ENCODE data around the gene KRTAP4-2.

KRTAP4-2 gene

GRCh38 chr17:41151525-41151924 is 26.5 kb downstream of the KRTAP4-2 start (continued):
- TF ChIP-seq BCL6B (tag by site-specific recombination; IDR thresholded peaks at IDR 0.05) (no peak), MEIS1 (CRISPR knock-in tag; IDR thresholded peaks at IDR 0.05; ENCODE audit: borderline replicate concordance) (no peak)

GRCh38 chr17:41150026-41150425 is 28.0 kb downstream of the KRTAP4-2 start:
- ChIA-PET POLR2A (no interaction called here), CTCF (interaction anchor here (0.9 kb wide), 1 partner anchor 499 kb away, joined by 3 read pairs; no protein-coding TSS in a partner anchor)
- no peaks in the 10 kb centered on the region for H3K36me3 ChIP-seq (ENCODE audit: control insufficient read depth in 2 of 2, insufficient read depth in 1 of 2, low read length in 2 of 2)
- no peaks in the 10 kb centered on the region for H3K9me3 ChIP-seq (ENCODE audit: control insufficient read depth, insufficient read depth, low read depth, low read length)
- H3K27ac ChIP-seq (ENCODE audit: extremely low read depth, low read depth, low read length), result no peak overlapping the region
- no peak overlapping the region for H3K4me3 ChIP-seq (ENCODE audit: low read depth, low read length)
- H3K4me1 ChIP-seq (ENCODE audit: control insufficient read depth, insufficient read depth, low read length), result no peaks in the 10 kb centered on the region
- TF ChIP-seq PRDM1 (tag by site-specific recombination; IDR thresholded peaks at IDR 0.05) (no peak), SCRT1 (tag by site-specific recombination; IDR thresholded peaks at IDR 0.05; ENCODE audit: borderline replicate concordance) (no peak), ZNF148 (tag by site-specific recombination; IDR thresholded peaks at IDR 0.05; ENCODE audit: borderline replicate concordance) (no peak), ZNF157 (tag by site-specific recombination; IDR thresholded peaks at IDR 0.05) (no peak), ZNF658 (tag by site-specific recombination; IDR thresholded peaks at IDR 0.05) (no peak), BCL11A (tag by site-specific recombination; IDR thresholded peaks at IDR 0.05; ENCODE audit: low read depth) (no peak), ZNF214 (tag by site-specific recombination; IDR thresholded peaks at IDR 0.05; ENCODE audit: borderline replicate concordance) (no peak), ZNF645 (tag by site-specific recombination; IDR thresholded peaks at IDR 0.05) (no peak), ZNF324 (tag by site-specific recombination; IDR thresholded peaks at IDR 0.05) (no peak), ZBTB8A (tag by site-specific recombination; IDR thresholded peaks at IDR 0.05) (no peak), ZNF202 (tag by site-specific recombination; IDR thresholded peaks at IDR 0.05; ENCODE audit: borderline replicate concordance) (no peak), GLI2 (tag by site-specific recombination; IDR thresholded peaks at IDR 0.05; ENCODE audit: borderline replicate concordance, low read depth) (no peak), ZBTB44 (tag by site-specific recombination; IDR thresholded peaks at IDR 0.05) (no peak), ZNF560 (tag by site-specific recombination; IDR thresholded peaks at IDR 0.05; ENCODE audit: borderline replicate concordance) (no peak), EGR2 (tag by site-specific recombination; IDR thresholded peaks at IDR 0.05; ENCODE audit: low read depth) (no peak), ZNF423 (tag by site-specific recombination; IDR thresholded peaks at IDR 0.05) (no peak)

GRCh38 chr17:41149652-41149985 is 28.4 kb downstream of the KRTAP4-2 start, which contains the start of gene KRTAP4-5:
Gene KRTAP4-5 (minus strand): TSS chr17:41149825. CDS start chr17:41149767, 58 bp downstream.
- Histone ChIP-seq H3K9me3 (ENCODE audit: control insufficient read depth, insufficient read depth, low read depth, low read length) (no peaks in the 10 kb centered on the region), H3K4me3 (ENCODE audit: low read depth, low read length) (no peak within 1 kb of the TSS), H3K4me1 (ENCODE audit: control insufficient read depth, insufficient read depth, low read length) (no peaks in the 10 kb centered on the region), H3K36me3 (ENCODE audit: control insufficient read depth in 2 of 2, insufficient read depth in 1 of 2, low read length in 2 of 2) (no peaks in the 10 kb centered on the region), H3K27ac (ENCODE audit: extremely low read depth, low read depth, low read length) (no peak within 1 kb of the TSS)
- CTCF ChIA-PET, result no interaction called here
- POLR2A ChIA-PET, result no interaction called here
- no peak for TF ChIP-seq ZNF302 (tag by site-specific recombination; IDR thresholded peaks at IDR 0.05; ENCODE audit: low read depth)
- TF ChIP-seq ZNF660 (tag by site-specific recombination; IDR thresholded peaks at IDR 0.05), result no peak
- 0 out of 2 replicates have a peak, but pooled peaks have one; percentile 12 for TF ChIP-seq SCRT1 (tag by site-specific recombination; IDR thresholded peaks at IDR 0.05; ENCODE audit: borderline replicate concordance)
- no peak for TF ChIP-seq ZNF292 (tag by site-specific recombination; IDR thresholded peaks at IDR 0.05; ENCODE audit: borderline replicate concordance, low read depth)
- TF ChIP-seq ZNF529 (tag by site-specific recombination; IDR thresholded peaks at IDR 0.05; ENCODE audit: insufficient replicate concordance), result no peak
- TF ChIP-seq ZNF350 (tag by site-specific recombination; IDR thresholded peaks at IDR 0.05), result no peak
- peak; percentile 74 for TF ChIP-seq REST (tag by site-specific recombination; IDR thresholded peaks at IDR 0.05)
- TF ChIP-seq SCRT2 (tag by site-specific recombination; IDR thresholded peaks at IDR 0.05), result peak; percentile 56
